RWPE2 (cell line): ENCODE measurements around the gene PTGES.

Experiments used
- ATAC-seq: fragments of 200-7000 bp; cut with Tn5 transposase; 3 replicates; pipeline ENCODE4 v1.9.1; 2021; ENCODE audit warnings: low read depth
- DNase-seq: peaks from one replicate; pipeline ENCODE4 v3.0.0-alpha.2; 2020; ENCODE audit warnings: low spot score
- H3K27ac ChIP-seq: fragments of 450-650 bp; 2 replicates; pipeline ENCODE4 v1.5.1; 2017; ENCODE audit warnings: mild to moderate bottlenecking; ENCODE audit not compliant: poor library complexity, severe bottlenecking
- H3K27me3 ChIP-seq: fragments of 250-450 bp; sonication (Bioruptor Pico); 2 replicates; pipeline ENCODE4 v1.5.1; 2021; ENCODE audit warnings: mild to moderate bottlenecking, moderate library complexity; ENCODE audit not compliant: insufficient read depth, poor library complexity, severe bottlenecking
- H3K36me3 ChIP-seq: fragments of 250-450 bp; sonication (Bioruptor Pico); 2 replicates; pipeline ENCODE4 v1.5.1; 2020; ENCODE audit warnings: low read depth, mild to moderate bottlenecking, moderate library complexity
- H3K4me1 ChIP-seq: fragments of 250-450 bp; sonication (Bioruptor Pico); 2 replicates; pipeline ENCODE4 v1.5.1; 2021; ENCODE audit warnings: mild to moderate bottlenecking, moderate library complexity; ENCODE audit not compliant: insufficient read depth, poor library complexity, severe bottlenecking
- H3K4me3 ChIP-seq: fragments of 250-450 bp; sonication (Bioruptor Pico); 2 replicates; pipeline ENCODE4 v1.5.1; 2021; ENCODE audit warnings: mild to moderate bottlenecking, moderate library complexity; ENCODE audit not compliant: severe bottlenecking
- H3K9me3 ChIP-seq: fragments of 250-450 bp; sonication (Bioruptor Pico); 2 replicates; pipeline ENCODE4 v1.5.1; 2021; ENCODE audit warnings: mild to moderate bottlenecking, moderate library complexity; ENCODE audit not compliant: severe bottlenecking
- TF ChIP-seq, protein P1 (sequence below): fragments of 450-650 bp; IDR thresholded peaks from one replicate; pipeline ENCODE4 v1.5.1; 2017; ENCODE audit warnings: mild to moderate bottlenecking, moderate library complexity; ENCODE audit not compliant: poor library complexity, severe bottlenecking

The PTGES gene

DNA sequence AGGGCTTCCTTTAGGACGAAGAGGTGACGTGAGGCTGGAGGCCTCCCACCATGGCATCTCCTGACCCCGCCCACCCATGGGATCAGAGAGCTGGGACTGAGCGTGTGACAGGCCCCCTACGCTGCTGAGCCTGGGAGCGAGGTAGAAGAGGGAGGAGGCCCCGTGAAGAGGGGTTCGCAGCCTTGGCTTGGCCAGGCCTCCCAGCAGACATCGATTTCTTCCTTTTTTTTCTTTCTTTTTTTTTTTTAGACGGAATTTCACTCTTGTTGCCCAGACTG, 39.5 kb downstream of the PTGES start:
- Histone ChIP-seq H3K36me3 (no peaks in the 10 kb centered on the region), H3K4me3 (no peak overlapping the region), H3K27ac (no peak overlapping the region), H3K9me3 (no peaks in the 10 kb centered on the region), H3K27me3 (no peaks in the 10 kb centered on the region), H3K4me1 (no peaks in the 10 kb centered on the region)
- ATAC-seq (no peak), DNase-seq (no peak)
- TF ChIP-seq, protein P1, sequence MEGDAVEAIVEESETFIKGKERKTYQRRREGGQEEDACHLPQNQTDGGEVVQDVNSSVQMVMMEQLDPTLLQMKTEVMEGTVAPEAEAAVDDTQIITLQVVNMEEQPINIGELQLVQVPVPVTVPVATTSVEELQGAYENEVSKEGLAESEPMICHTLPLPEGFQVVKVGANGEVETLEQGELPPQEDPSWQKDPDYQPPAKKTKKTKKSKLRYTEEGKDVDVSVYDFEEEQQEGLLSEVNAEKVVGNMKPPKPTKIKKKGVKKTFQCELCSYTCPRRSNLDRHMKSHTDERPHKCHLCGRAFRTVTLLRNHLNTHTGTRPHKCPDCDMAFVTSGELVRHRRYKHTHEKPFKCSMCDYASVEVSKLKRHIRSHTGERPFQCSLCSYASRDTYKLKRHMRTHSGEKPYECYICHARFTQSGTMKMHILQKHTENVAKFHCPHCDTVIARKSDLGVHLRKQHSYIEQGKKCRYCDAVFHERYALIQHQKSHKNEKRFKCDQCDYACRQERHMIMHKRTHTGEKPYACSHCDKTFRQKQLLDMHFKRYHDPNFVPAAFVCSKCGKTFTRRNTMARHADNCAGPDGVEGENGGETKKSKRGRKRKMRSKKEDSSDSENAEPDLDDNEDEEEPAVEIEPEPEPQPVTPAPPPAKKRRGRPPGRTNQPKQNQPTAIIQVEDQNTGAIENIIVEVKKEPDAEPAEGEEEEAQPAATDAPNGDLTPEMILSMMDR: no peak

DNA sequence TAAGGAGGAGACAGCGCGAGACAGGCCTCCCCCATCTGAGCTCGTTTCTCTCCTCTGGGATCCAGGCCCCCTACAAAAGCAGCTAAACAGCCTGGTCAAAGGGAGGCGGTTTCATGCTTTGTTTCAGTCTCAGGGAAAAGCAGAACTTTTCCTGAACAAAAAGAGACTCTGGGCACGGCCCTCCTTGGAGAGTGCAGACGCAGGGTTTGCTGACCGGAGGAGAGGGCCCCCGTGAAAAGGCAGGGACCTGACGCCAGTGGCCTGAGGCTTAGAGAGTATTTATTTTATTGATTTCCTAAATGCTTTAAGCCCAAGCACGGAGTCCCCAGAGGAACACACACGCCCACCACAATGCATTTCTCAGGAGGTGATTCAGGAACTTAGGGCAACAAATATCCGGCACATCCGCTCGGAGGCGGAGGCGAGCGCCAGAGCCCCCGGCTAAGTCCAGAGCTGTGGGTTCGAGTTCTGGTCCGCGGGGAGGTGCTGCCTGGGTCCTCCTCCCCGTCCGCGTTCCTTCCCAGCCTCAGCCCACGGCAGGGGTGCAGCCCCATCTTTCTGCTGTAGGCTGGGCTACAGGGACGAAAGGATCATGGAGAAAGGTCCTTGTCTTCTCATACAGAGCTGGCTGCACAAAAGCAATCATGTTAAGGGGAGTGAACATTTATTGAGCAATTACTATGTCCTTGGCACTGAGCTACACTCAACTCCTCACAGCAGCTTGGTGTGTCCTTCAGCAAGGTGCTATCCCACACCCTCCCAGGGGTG, 40.0 kb downstream of the PTGES start:
- Histone ChIP-seq H3K9me3 (no peaks in the 10 kb centered on the region), H3K27me3 (no peaks in the 10 kb centered on the region), H3K27ac (no peak overlapping the region), H3K36me3 (no peaks in the 10 kb centered on the region), H3K4me1 (no peaks in the 10 kb centered on the region), H3K4me3 (no peak overlapping the region)
- TF ChIP-seq, protein P1: no peak
- no peak for ATAC-seq
- no peak for DNase-seq

DNA sequence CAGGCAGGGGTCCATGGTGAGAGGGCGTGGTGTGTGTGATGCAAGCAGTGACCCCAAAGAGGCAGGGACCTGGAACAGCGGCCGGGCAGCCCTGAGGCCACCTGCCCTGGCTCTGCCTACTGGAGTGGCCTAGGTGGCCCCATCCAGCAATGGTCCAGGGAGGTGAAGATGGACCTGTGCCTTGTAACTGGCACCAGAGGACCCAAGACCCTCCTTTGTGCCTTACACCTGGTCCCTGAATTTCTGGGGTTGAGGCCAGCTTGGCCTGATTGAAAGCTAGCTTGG, 42.7 kb downstream of the PTGES start:
- Histone ChIP-seq H3K27me3 (no peaks in the 10 kb centered on the region), H3K36me3 (no peaks in the 10 kb centered on the region), H3K4me3 (no peak overlapping the region), H3K4me1 (no peaks in the 10 kb centered on the region), H3K9me3 (no peaks in the 10 kb centered on the region), H3K27ac (no peak overlapping the region)
- DNase-seq (no peak), ATAC-seq (no peak)
- TF ChIP-seq, protein P1: no peak

DNA sequence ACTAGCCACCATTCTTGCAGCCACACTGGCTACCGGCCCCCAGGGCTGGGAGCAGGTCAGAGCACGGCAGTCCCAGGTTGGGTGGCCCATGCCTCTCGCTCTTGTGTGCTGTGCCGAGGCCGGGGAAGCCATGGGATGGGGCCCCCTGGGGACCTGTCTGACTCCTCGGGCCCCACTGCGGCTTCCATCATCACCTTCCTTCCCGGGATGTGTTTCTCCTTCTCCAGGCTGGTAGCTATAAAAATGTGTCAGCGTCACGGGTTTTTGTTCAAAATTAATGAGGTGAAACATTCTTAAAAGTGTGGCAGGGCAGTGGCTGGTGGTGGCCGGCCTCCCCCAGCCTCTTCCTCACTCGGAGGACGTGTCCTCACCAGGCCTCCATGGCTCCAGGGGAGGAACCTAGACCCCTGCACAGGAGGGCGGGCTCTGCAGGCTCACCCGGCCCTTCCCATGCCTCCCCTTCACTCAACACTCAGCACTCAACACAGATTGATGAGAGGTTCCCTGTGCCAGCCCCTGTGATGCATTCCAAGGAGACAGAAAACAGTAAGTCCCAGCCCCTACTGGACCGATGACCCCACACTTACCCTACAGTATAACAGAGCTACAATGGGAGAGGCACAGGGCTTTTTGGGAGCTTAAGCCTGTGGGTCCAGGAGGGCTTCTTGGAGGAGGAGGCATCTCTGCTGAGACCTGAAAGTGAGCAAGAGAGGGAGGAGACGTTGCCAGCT, 43.2 kb downstream of the PTGES start:
- H3K9me3 ChIP-seq: no peaks in the 10 kb centered on the region
- no peaks in the 10 kb centered on the region for H3K4me1 ChIP-seq
- TF ChIP-seq, protein P1: no peak
- no peaks in the 10 kb centered on the region for H3K27me3 ChIP-seq
- no peak for ATAC-seq
- no peak overlapping the region for H3K27ac ChIP-seq
- DNase-seq: no peak
- no peak overlapping the region for H3K4me3 ChIP-seq
- H3K36me3 ChIP-seq: no peaks in the 10 kb centered on the region

DNA sequence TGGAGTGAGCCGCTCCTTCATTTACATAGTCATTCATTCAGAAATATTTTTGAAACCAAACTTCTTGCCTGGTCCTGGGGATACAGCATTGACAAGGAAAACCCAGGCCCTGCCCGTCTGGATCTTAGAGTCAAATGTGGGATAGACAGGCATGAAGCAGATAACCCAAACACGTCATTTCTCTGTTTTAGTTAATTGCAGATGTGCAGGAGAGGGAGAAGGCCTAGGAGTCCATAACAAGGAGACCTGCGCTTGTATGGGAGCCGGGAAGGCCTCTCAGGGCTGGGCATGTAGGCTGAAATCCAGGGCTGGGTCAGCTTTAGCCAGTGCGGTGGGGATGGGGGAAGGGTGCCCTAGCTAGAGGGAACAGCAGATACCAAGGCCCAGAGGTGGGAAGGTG, 44.0 kb downstream of the PTGES start:
- H3K4me1 ChIP-seq: no peaks in the 10 kb centered on the region
- no peak overlapping the region for H3K27ac ChIP-seq
- TF ChIP-seq, protein P1: no peak
- DNase-seq (no peak), ATAC-seq (no peak)
- no peaks in the 10 kb centered on the region for H3K36me3 ChIP-seq
- no peak overlapping the region for H3K4me3 ChIP-seq
- H3K27me3 ChIP-seq: no peaks in the 10 kb centered on the region
- H3K9me3 ChIP-seq: no peaks in the 10 kb centered on the region
